Measurements from ENCODE around the gene LCORL. TPM values are rescaled to one million over a fixed set of nuclear protein-coding genes. Genes with fewer than 3 reads are reported as not detected.

The LCORL gene
- total RNA-seq = 9.1 and 10.9 TPM in 2 replicates

GRCh38 chr4:18021720-18022571 is at the start of gene LCORL:
TSS of gene LCORL (minus strand) at chr4:18021755. CDS start at chr4:18021751, 4 bp downstream.

GRCh38 chr4:17810260-17811077 is 211.1 kb downstream of the LCORL start, which contains the start of the genes DCAF16 and NCAPG:
TSS of gene DCAF16 (minus strand) at chr4:17810757. CDS start at chr4:17804141, 6,616 bp downstream.
TSS of gene NCAPG (plus strand) at chr4:17810979. CDS start at chr4:17811078, 99 bp downstream.

Other genes with a start within 250 kb of the LCORL start
- gene FAM184B, start 240.1 kb downstream of the LCORL start, total RNA-seq = under 0.01 TPM in 1 of 2 replicates, not detected in the other
- 24.2 and 26.0 TPM in 2 replicates for gene DCAF16, start 211.0 kb downstream of the LCORL start, total RNA-seq
- gene NCAPG, start 210.8 kb downstream of the LCORL start, total RNA-seq = 0.28 and 0.34 TPM in 2 replicates